K562 (cell line): ENCODE results near the gene RMC1. TPM values are rescaled to one million over a fixed set of nuclear protein-coding genes. Genes with fewer than 3 reads are reported as not detected.

Source experiments
- AFF4 ChIP-seq: sonication (generic); formaldehyde crosslinking; IDR thresholded peaks from 2 replicates; pipeline ENCODE4 v1.8.0; 2023; ENCODE audit warnings: mild to moderate bottlenecking, missing genetic modification reagents
- ATF3 ChIP-seq, 2 experiments: fragments of 450-650 bp in 1 of 2; sonication (generic) in 1 of 2; formaldehyde crosslinking in 1 of 2; IDR thresholded peaks in 1 of 2; conservative IDR thresholded peaks in 1 of 2; 2 replicates each; pipeline versions ENCODE4 v1.6.1 to v1.8.1; 2016 to 2023; ENCODE audit warnings: mild to moderate bottlenecking in 2 of 2, moderate library complexity in 2 of 2, inconsistent platforms in 1 of 2, missing genetic modification reagents in 1 of 2
- CHAMP1 ChIP-seq: fragments of 450-650 bp; IDR thresholded peaks from 2 replicates; pipeline ENCODE4 v1.6.1; 2016; ENCODE audit warnings: mild to moderate bottlenecking
- CTCF ChIP-seq, 3 experiments: IDR thresholded peaks in 2 of 3; conservative IDR thresholded peaks in 1 of 3; 2 replicates each; pipeline ENCODE4 v1.5.1; 2011 to 2012; ENCODE audit warnings: low read length in 3 of 3, mild to moderate bottlenecking in 3 of 3, control low read depth in 2 of 3, improper control_type of control experiment in 1 of 3, inconsistent platforms in 1 of 3, low read depth in 1 of 3, mixed read lengths in 1 of 3, moderate library complexity in 1 of 3; ENCODE audit not compliant: insufficient read depth in 2 of 3
- DACH1 ChIP-seq: fragments of 450-650 bp; IDR thresholded peaks from 2 replicates; pipeline ENCODE4 v1.6.1; 2018; ENCODE audit not compliant: partially characterized antibody
- GABPB1 ChIP-seq: sonication (generic); formaldehyde crosslinking; IDR thresholded peaks from 2 replicates; pipeline ENCODE4 v1.8.0; 2022; ENCODE audit warnings: mild to moderate bottlenecking, missing genetic modification reagents
- NFIC ChIP-seq: fragments of 450-650 bp; IDR thresholded peaks from 2 replicates; pipeline ENCODE4 v1.6.1; 2017; ENCODE audit warnings: mild to moderate bottlenecking, inconsistent platforms
- NR4A1 ChIP-seq, 2 experiments: fragments of 250-450 bp in 1 of 2; fragments of 450-650 bp in 1 of 2; sonication (Bioruptor Pico) in 1 of 2; IDR thresholded peaks; 2 replicates each; pipeline versions ENCODE4 v1.4.0 to v1.6.1; 2016 to 2020; ENCODE audit warnings: mild to moderate bottlenecking in 2 of 2, missing compliant biosample characterization in 1 of 2, missing genetic modification characterization in 1 of 2, moderate library complexity in 1 of 2
- ZNF436 ChIP-seq: fragments of 250-450, 450-650 bp; sonication (Bioruptor Pico); formaldehyde crosslinking; IDR thresholded peaks from 2 replicates; pipeline ENCODE4 v1.7.0; 2020; ENCODE audit warnings: mild to moderate bottlenecking
- polyA plus RNA-seq, 8 experiments: library from polyadenylated mRNA; depleted of rRNA in 4 of 8; stranded (reverse) in 5 of 8; unstranded in 3 of 8; fragments of >200 nt; fragmentation: Nextera tagmentation in 2 of 8; fragmentation: Illumina TruSeq in 1 of 8; extraction: Ambion mirVana in 2 of 8; extraction: Trizol in 1 of 8; gene quantifications; 2 replicates each; pipeline versions ENCODE4 v1.2.1 to v1.2.3, GENCODE V29; 2011 to 2014; ENCODE audit warnings: inconsistent platforms in 1 of 8, missing spikeins in 1 of 8
- total RNA-seq, 7 experiments: library from RNA; depleted of rRNA in 6 of 7; stranded (reverse); fragments of >200 nt in 6 of 7; fragmentation: Illumina TruSeq in 2 of 7; extraction: Trizol in 2 of 7; gene quantifications; 2 replicates each; pipeline versions ENCODE4 v1.2.1 to v1.2.3, GENCODE V29; 2011 to 2021; ENCODE audit warnings: low replicate concordance in 1 of 7
- TF ChIP-seq, protein P1 (sequence below): fragments of 450-650 bp; IDR thresholded peaks from 2 replicates; pipeline ENCODE4 v1.6.1; 2018; ENCODE audit warnings: mild to moderate bottlenecking, low read depth; ENCODE audit not compliant: partially characterized antibody
- TF ChIP-seq, protein P2 (sequence below): IDR thresholded peaks from 2 replicates; pipeline ENCODE4 v1.6.1; 2016; ENCODE audit warnings: missing genetic modification characterization, missing compliant biosample characterization

The RMC1 gene
- total and polyA plus RNA-seq, 9 of the 15 experiments (the other 6 are each of a cell fraction or from before 2014, with no cell fraction given), result 7.5 to 42.4 (median 35.5) TPM

DNA sequence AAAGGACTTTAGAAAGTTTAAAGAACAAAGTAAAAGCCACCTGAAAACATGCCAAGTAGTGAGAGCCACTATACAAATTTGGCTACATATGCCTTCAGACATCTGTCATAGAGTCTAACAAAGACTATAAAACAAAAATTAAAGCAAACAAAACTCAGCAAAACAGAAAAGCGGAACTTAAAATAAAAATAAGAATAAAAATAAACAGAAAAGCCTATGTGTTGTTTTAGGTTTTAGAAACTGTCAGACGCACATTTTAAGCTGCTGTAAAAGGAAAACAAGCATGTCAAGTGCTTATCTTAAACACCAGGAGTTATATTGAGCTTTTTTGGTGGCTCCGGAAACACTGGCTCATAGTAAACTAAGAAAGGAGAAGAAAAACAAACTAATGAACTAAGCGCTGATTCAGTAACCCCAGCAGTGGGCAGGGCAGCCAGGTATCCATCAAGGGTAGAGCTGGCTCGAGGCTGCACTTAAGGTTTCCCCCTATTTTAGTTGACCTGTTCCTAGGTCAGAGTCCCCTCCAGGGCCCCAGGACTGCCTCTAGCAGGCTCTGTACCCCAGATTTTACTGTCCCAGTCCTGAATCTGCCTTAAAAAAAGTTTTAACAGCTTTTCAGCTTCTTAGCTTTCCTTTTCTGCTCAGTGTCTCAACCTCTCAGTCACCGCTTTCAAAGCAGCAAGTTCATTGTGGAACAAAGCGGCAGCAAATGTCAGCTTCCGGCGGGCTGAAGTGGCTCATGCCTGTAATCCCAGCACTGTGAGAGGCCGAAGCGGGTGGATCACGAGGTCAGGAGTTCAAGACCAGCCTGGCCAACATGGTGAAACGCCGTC is 15.4 kb upstream of the RMC1 start (continued):
- TF ChIP-seq CHAMP1, result no peak
- peak; percentile 45; the same call in 1 of the 2 replicates for TF ChIP-seq NFIC
- TF ChIP-seq DACH1, result no peak
- TF ChIP-seq CTCF (IDR thresholded peaks at IDR 0.05 in 2 of 3, conservative IDR thresholded peaks at IDR 0.05 in 1 of 3; ENCODE audit: insufficient read depth in 2 of 3, low read depth in 1 of 3, low read length in 3 of 3), result 0 out of 6 replicates have a peak, but pooled peaks of 1 of the 3 experiments have one; percentile 1
- no peak for TF ChIP-seq AFF4
- no peak for TF ChIP-seq ZNF436 (CRISPR knock-in tag)
- TF ChIP-seq NR4A1 (CRISPR knock-in tag; IDR thresholded peaks at IDR 0.05), result no peak
- no peak for TF ChIP-seq NR4A1 (tag; IDR thresholded peaks at IDR 0.05)
- TF ChIP-seq, protein P1, sequence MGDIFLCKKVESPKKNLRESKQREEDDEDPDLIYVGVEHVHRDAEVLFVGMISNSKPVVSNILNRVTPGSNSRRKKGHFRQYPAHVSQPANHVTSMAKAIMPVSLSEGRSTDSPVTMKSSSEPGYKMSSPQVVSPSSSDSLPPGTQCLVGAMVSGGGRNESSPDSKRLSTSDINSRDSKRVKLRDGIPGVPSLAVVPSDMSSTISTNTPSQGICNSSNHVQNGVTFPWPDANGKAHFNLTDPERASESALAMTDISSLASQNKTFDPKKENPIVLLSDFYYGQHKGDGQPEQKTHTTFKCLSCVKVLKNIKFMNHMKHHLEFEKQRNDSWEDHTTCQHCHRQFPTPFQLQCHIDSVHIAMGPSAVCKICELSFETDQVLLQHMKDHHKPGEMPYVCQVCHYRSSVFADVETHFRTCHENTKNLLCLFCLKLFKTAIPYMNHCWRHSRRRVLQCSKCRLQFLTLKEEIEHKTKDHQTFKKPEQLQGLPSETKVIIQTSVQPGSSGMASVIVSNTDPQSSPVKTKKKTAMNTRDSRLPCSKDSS, result no peak
- peak; percentile 29; the same call in 1 of the 2 replicates for TF ChIP-seq ATF3 (IDR thresholded peaks at IDR 0.05)
- TF ChIP-seq ATF3 (CRISPR knock-in tag; conservative IDR thresholded peaks at IDR 0.05), result no peak
- TF ChIP-seq, protein P2, sequence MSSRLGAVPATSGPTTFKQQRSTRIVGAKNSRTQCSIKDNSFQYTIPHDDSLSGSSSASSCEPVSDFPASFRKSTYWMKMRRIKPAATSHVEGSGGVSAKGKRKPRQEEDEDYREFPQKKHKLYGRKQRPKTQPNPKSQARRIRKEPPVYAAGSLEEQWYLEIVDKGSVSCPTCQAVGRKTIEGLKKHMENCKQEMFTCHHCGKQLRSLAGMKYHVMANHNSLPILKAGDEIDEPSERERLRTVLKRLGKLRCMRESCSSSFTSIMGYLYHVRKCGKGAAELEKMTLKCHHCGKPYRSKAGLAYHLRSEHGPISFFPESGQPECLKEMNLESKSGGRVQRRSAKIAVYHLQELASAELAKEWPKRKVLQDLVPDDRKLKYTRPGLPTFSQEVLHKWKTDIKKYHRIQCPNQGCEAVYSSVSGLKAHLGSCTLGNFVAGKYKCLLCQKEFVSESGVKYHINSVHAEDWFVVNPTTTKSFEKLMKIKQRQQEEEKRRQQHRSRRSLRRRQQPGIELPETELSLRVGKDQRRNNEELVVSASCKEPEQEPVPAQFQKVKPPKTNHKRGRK, result no peak; the same call in 1 of the 2 replicates
- no peak for TF ChIP-seq GABPB1 (CRISPR knock-in tag)
